ENCODE results near the gene CLEC5A.

DNA sequence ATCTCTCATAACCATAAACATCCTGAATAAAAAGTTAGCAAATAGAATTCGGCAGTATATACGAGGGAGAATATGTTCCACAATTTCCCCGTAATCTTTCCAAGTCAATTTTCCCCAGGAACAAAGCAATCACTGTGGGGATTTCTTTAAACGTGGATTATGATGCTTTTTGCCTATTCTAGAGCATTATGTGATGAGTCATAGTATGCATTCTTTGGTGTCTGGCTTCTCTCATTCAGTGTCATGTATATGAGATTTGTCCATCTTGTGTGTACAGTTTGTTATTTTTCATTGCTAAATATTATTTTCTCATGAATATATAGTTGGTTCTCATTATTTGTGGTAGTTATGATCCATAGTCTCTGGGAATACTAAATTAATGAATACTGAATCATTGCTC, 40.5 kb downstream of the CLEC5A start:
- TF ChIP-seq, protein P1, sequence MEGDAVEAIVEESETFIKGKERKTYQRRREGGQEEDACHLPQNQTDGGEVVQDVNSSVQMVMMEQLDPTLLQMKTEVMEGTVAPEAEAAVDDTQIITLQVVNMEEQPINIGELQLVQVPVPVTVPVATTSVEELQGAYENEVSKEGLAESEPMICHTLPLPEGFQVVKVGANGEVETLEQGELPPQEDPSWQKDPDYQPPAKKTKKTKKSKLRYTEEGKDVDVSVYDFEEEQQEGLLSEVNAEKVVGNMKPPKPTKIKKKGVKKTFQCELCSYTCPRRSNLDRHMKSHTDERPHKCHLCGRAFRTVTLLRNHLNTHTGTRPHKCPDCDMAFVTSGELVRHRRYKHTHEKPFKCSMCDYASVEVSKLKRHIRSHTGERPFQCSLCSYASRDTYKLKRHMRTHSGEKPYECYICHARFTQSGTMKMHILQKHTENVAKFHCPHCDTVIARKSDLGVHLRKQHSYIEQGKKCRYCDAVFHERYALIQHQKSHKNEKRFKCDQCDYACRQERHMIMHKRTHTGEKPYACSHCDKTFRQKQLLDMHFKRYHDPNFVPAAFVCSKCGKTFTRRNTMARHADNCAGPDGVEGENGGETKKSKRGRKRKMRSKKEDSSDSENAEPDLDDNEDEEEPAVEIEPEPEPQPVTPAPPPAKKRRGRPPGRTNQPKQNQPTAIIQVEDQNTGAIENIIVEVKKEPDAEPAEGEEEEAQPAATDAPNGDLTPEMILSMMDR (IDR thresholded peaks at IDR 0.05), result no peak
- no peak for TF ChIP-seq POLR2A (IDR thresholded peaks at IDR 0.05)

Measured in lower leg skin (tissue), 3 donors.